ENCODE measurements around the gene PARP1. TPM values are rescaled to one million over a fixed set of nuclear protein-coding genes. Genes with fewer than 3 reads are reported as not detected.
A peak's percentile ranks its signal among the peaks of the same experiment; 100 is the strongest.

Gene PARP1
- total and polyA plus RNA-seq, 2 donors (not counting 1 experiment from before 2014, with no cell fraction given) = 118 to 180 TPM

GRCh38 chr1:226436855-226437491, 29.1 kb upstream of the PARP1 start:
- Mint-ChIP-seq H3K4me3 (peak overlapping the region; percentile 50), H3K4me1 (peaks cover 29% of the 10 kb centered on the region), H3K27me3 (no peaks in the 10 kb centered on the region), H3K27ac (peak overlapping the region; percentile 80), H3K9me3 (ENCODE audit: insufficient read depth) (no peaks in the 10 kb centered on the region)
- no peaks in the 10 kb centered on the region for H3K27me3 ChIP-seq (replicated peaks in 1 of 4; ENCODE audit: control extremely low read depth in 1 of 4, control insufficient read depth in 3 of 4, insufficient read depth in 4 of 4, low read length in 3 of 4)
- no peaks in the 10 kb centered on the region for H4K20me1 ChIP-seq (ENCODE audit: control insufficient read depth, insufficient read depth, low read length, poor library complexity, severe bottlenecking)
- TF ChIP-seq CTCF (IDR thresholded peaks at IDR 0.05) (no peak), EZH2 (IDR thresholded peaks at IDR 0.05; ENCODE audit: borderline replicate concordance, insufficient read depth, low read depth, low read length, poor library complexity, severe bottlenecking) (no peak)
- intact Hi-C loops (cut with micrococcal nuclease) = loop anchor here (1.0 kb wide), 1 partner anchor 31 kb away; no protein-coding TSS in a partner anchor
- 4% methylated on average over 6 of the region's 8 CpGs for WGBS (ENCODE audit: insufficient coverage)
- peaks cover 22 to 28% of the 10 kb centered on the region in 2 donors for H3K4me1 ChIP-seq (ENCODE audit: control insufficient read depth in 2 of 2, insufficient read depth in 2 of 2, low read length in 2 of 2)
- peak overlapping the region; percentile 45 to 78 for H3K27ac ChIP-seq (ENCODE audit: low read length in 2 of 2)
- DNase-seq = peak; percentile 89
- no peaks in the 10 kb centered on the region for H3K36me3 ChIP-seq (replicated peaks in 1 of 2; ENCODE audit: control extremely low read depth in 1 of 2, control insufficient read depth in 1 of 2, extremely low read depth in 1 of 2, insufficient read depth in 2 of 2, low read length in 1 of 2)
- POLR2A ChIA-PET = interaction anchor here (0.8 to 1.6 kb wide), 2 partner anchors 30 to 172 kb away, joined by 4 to 11 read pairs; partner anchors contain the start of gene PARP1
- peak; percentile 93 for ATAC-seq (ENCODE audit: low read depth)
- peak overlapping the region; percentile 63 for H3K4me2 ChIP-seq (replicated peaks; ENCODE audit: low read depth, low read length, poor library complexity, severe bottlenecking)
- peak overlapping the region; percentile 12 for H2AFZ ChIP-seq (ENCODE audit: insufficient read depth, low read depth, low read length, poor library complexity, severe bottlenecking)
- H3K79me2 ChIP-seq (ENCODE audit: control insufficient read depth, insufficient read depth, low read length) = no peaks in the 10 kb centered on the region
- no peak overlapping the region for H3K9ac ChIP-seq (ENCODE audit: low read length)
- H3K9me3 ChIP-seq (ENCODE audit: control extremely low read depth in 1 of 3, control insufficient read depth in 2 of 3, insufficient read depth in 1 of 3, low read length in 2 of 3) = no peaks in the 10 kb centered on the region
- CTCF ChIA-PET = interaction anchor here (1.3 to 6.0 kb wide), 4 partner anchors 8 to 110 kb away, joined by 4 to 36 read pairs (median 18); partner anchors contain the start of gene PARP1
- H3K4me3 ChIP-seq (ENCODE audit: control extremely low read depth in 1 of 5, extremely low read depth in 1 of 5, insufficient read depth in 1 of 5, low read depth in 2 of 5, low read length in 4 of 5) = peak overlapping the region in 3 of 5 experiments; percentile 4 to 23 (median 22)

DNA sequence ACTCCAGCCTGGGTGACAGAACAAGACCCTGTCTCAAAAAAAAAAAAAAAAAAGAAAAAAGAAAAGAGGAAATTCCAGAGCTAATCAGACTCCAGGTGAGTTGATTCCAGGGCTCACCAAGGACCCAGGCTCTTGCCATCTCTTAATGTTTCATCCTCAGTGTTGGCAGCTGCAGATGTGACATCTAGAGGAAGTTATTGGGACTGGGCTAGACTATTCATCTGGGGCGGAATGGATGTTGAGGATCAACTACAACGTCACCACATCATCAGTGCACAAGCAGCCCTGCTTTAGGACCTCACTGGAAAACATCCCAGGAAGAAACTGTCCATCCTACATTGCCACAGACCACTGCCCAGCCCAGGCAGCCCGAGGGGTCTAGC, 28.6 kb upstream of the PARP1 start:
- peak overlapping the region; percentile 63 for H3K4me2 ChIP-seq (replicated peaks; ENCODE audit: low read depth, low read length, poor library complexity, severe bottlenecking)
- H4K20me1 ChIP-seq (ENCODE audit: control insufficient read depth, insufficient read depth, low read length, poor library complexity, severe bottlenecking) = no peaks in the 10 kb centered on the region
- H3K4me3 Mint-ChIP-seq = peak overlapping the region; percentile 50

More for the DNA sequence above, 28.6 kb upstream of the PARP1 start:
- Histone ChIP-seq H3K36me3 (replicated peaks in 1 of 2; ENCODE audit: control extremely low read depth in 1 of 2, control insufficient read depth in 1 of 2, extremely low read depth in 1 of 2, insufficient read depth in 2 of 2, low read length in 1 of 2) (no peaks in the 10 kb centered on the region), H3K27me3 (replicated peaks in 1 of 4; ENCODE audit: control extremely low read depth in 1 of 4, control insufficient read depth in 3 of 4, insufficient read depth in 4 of 4, low read length in 3 of 4) (no peaks in the 10 kb centered on the region), H3K79me2 (ENCODE audit: control insufficient read depth, insufficient read depth, low read length) (no peaks in the 10 kb centered on the region), H3K4me3 (ENCODE audit: control extremely low read depth in 1 of 5, extremely low read depth in 1 of 5, insufficient read depth in 1 of 5, low read depth in 2 of 5, low read length in 4 of 5) (peak overlapping the region in 1 of 5 experiments; percentile 4), H3K9ac (ENCODE audit: low read length) (no peak overlapping the region), H3K27ac (ENCODE audit: low read length in 2 of 2) (peak overlapping the region; percentile 33 to 78), H2AFZ (ENCODE audit: insufficient read depth, low read depth, low read length, poor library complexity, severe bottlenecking) (no peak overlapping the region), H3K9me3 (ENCODE audit: control extremely low read depth in 1 of 3, control insufficient read depth in 2 of 3, insufficient read depth in 1 of 3, low read length in 2 of 3) (no peaks in the 10 kb centered on the region), H3K4me1 (ENCODE audit: control insufficient read depth in 2 of 2, insufficient read depth in 2 of 2, low read length in 2 of 2) (peaks cover 22 to 28% of the 10 kb centered on the region in 2 donors)
- peak; percentile 15 for ATAC-seq (ENCODE audit: low read depth)
- POLR2A ChIA-PET = interaction anchor here (0.7 to 1.6 kb wide), 3 partner anchors 18 to 172 kb away, joined by 3 to 11 read pairs (median 4); partner anchors contain the start of gene PARP1
- Mint-ChIP-seq H3K27me3 (no peaks in the 10 kb centered on the region), H3K9me3 (ENCODE audit: insufficient read depth) (no peaks in the 10 kb centered on the region), H3K27ac (peak overlapping the region; percentile 80), H3K4me1 (peaks cover 29% of the 10 kb centered on the region)
- CTCF ChIA-PET = interaction anchor here (1.3 to 6.0 kb wide), 4 partner anchors 9 to 111 kb away, joined by 4 to 36 read pairs (median 18); partner anchors contain the start of gene PARP1
- DNase-seq = no peak
- TF ChIP-seq EZH2 (IDR thresholded peaks at IDR 0.05; ENCODE audit: borderline replicate concordance, insufficient read depth, low read depth, low read length, poor library complexity, severe bottlenecking) (no peak), CTCF (IDR thresholded peaks at IDR 0.05) (no peak)
- no CpG with 5 or more reads among the region's 3 CpGs for WGBS (ENCODE audit: insufficient coverage)
- intact Hi-C loops (cut with micrococcal nuclease) = loop anchor here (1.0 kb wide), 1 partner anchor 30 kb away; no protein-coding TSS in a partner anchor
